Measurements from ENCODE around the gene HINT3.
"Not testable (repeated sequence)": the region's sequence is repeated elsewhere in the genome, so short reads cannot be mapped to it uniquely, and the experiment has no call there.

The HINT3 gene

DNA sequence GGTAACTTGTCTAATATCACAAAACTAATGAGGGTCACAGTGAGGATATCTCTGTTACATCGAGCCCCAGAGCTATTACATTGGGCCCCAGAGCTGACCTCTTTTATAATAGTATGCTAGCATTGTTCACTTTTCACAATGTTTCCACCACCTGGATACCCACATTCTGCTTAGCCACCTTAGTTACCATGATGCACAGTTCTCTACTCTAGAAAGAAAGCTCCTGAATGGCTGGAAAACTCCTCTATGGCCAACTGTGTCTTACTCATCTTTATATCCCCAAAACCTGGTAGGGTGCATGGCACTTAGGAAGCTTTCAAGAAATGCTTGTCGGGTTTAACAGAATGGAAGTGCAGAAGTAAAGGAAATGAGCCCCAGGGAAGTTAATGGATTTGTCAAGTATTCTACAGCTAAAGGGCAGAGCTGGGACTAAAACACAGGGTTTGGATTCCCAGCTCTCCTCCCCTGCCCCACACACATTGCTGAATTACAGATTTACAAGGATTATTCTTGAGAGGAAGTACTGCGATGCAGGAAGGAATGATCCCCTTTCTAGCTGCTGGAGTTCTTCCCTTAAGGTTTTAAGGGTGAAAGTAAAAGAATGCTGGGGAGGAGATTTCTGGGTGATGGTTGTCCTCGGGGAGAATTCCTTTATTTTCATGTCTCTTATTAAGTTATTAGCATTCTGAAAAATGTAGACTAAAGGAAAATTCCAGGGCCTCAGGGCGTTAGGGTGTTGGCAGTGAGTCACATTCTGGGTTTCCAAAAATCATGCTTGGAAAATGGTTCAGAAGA lies 16.1 kb upstream of the HINT3 start:
- DNase-seq = no peak

DNA sequence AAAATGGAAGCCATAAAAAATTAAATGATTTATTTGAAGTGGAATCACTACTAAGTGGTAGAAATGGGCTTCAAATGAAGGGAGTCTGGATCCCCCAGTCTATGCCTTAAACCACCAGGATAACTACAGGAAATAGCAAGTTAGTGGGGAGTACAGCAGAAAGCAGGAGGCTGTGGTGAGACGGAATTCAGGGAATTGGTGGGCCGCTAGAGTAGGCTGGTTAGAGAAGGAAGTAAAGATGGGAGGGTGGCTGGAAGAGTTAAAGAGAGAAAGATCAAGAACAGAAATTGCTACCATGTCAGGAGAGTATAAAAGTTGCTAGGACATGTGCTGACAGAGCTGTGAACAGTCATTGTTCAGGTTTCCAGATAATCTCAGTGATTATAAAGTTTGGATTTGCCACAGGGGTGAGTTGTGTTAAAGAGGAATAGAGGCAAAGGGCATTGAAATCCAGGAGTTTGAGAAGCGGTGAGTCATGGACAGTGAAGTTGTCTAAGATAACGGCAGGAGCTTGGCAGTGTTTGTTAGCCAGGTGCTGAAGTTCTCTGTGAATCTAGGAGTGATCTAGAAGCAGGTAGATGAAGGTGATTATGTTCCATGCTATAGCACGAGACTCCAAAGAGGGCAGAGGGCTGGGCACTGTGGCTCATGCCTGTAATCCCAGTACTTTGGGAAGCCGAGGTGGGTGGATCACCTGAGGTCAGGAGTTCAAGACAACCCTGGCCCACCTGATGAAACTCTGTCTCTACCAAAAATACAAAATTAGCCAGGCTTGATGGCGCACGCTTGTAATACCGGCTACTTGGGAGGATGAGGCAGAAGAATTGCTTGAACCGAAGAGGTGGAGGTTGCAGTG lies 13.7 kb upstream of the HINT3 start:
- DNase-seq = no peak

DNA sequence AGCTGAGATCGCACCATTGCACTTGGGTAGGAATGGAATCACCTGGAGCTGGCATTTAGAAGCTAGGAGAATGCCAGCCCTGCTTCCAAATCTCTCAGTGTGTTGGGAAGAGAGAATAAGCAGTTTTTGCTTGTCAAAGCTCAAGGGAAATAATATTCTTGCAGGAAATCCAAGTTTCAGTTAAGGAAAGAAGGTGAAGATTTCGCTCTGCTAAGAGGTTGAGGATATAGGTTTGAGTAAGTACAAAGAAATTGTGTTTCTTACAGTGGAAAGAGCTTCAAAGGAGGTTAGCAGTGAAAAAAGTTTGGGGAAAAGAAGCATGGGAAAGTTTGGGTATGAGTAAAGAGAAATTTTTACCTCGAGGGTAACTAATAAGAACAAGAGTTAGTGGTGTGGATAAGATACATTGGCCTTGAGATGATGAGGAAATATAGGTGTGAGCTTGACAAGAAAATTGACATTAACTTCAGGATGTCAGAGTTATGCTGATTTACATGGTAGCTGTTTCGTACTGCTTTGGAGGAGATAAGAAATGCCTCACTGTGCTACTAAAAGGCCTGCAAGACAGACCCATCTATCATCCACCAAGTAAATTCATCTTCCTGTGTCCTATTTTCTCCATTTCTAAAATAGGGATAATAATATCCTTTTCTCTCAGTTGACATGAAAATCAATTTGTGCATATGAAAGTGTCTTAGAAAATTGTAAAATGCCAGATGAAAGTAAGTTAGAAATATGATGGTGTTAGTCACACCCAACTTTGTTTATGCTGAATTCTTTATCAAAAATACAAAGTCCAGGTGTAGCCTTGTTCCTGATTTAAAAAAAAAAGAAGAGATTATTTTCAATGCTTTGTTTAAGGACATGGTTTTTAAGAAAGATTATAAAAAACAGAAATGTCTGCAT lies 12.8 kb upstream of the HINT3 start:
- no peak for DNase-seq

DNA sequence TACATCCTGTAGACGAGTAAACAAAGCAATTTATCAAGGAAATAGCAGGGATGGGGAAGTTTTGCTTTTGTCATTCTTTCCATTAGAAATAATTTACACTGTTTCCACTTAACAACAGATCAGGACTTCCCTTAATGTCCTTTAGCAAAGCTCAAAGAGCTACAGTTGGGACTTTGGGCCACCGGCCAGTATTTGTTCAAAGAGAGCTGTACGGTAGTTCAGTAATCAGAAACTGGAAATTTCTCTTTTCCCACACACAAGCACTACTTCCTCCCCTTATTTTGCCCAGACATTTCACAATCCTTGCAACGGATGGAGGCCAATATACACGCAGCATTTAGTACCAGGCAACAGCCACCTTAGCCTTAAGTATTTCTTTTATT lies 12.1 kb upstream of the HINT3 start:
- DNase-seq = no peak

DNA sequence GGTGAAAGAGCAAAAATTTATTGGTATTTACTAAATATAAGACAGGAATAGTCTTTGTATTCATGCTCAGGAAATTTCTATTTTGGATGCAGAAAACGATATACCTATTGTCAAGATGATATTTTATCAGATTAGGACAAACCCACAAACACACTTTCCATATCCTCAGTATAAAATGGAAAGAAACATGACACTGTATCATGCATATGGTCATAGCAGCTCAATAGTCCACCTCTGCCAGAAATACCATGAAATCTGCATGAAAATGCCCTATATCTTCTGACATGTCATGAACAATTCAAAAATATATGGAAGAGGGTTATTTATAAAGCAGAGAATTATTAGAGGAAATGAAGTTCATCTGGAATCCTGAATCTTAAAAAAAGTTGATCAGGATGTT lies 11.7 kb upstream of the HINT3 start:
- DNase-seq = no peak

DNA sequence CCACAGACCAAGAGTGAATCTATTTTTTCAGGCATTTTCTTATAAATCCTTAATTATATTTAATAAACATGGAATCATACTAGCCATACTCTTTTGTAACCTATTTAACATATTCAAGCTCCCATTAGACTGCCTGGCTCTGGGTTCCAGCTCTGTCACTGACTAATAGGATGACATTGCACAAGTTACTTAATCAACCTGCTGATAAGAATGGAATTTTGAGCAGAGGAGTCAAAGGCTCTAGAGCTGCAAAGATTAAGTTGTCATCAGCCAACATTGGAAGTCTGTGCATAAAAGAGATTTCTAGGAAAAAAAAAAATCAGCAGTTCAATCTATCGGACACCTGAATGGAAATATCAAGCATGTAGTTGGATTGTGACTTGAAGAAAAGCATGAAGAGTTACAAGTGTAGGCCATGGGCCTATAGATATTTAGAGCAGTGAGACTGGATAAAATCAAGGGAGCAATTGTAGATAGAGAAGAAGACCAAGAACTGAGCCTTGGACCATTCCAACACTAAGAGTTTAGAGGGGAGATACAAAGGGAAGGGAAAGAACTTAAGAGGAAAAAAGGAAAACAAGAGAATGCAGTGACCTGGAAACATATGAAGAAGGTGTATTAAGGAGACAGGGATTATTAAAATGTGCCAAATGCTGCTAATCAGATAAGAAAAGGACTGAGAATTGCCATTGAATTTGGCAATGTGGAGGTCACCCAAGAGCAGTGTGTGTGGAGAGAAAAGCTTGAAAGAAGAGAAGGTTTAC lies 11.0 kb upstream of the HINT3 start:
- DNase-seq = no peak

DNA sequence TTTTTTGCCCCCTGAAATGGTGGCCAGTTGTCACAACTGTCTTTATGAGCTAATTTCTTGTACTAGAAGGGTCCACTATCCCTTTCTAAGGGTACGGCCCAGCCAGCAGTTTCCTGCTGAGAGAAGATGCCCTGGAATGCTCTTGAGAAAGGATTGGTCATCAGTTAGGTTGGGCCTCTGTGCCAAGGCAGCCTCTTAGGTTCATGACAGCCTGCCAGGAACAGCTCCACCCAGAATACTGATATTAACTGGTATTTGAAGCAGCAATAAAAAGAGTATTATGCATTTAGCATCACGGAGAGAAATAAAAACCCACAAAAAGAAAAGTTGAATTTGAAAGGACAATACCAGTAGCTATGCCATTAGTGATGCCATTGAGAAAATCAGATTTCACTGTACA lies 9.0 kb upstream of the HINT3 start:
- DNase-seq = no peak

DNA sequence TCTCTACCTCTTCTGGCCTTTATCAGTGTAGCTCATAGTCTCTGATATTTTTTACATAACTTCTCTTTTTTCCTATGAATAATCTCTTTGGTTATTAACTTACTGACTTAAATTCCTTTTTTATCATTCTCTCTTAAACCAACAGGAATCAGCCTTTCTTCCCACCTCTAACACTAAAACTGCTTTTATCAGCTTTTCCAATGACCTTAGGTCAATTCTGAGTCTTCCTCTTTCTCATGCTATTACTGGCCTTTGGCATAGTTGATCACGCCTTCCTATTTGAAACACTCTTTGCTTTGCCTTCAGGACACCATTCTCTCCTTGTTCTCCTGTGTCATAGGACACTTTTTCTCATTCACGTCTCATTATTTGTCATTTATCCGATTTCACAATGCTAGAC lies 8.1 kb upstream of the HINT3 start:
- DNase-seq = no peak

DNA sequence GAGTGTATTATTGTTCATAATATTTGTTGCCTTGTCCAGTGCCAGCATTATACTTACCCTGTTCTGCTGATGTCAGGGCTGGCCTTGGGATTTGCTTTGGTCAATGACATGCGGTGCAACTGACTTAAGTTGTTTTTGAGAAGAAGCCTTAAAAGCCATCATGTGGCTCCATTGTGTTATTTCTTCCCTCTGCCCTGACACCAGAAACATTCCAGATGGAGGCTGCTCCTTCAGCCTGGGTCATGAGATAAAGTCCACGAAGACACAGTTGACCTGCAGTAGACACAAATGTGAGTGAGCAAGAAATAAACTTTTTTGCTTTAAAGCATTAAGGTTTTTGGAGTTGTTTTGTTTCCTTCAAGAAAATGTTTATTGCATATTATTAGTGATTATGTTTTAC lies 7.5 kb upstream of the HINT3 start:
- no peak for DNase-seq

DNA sequence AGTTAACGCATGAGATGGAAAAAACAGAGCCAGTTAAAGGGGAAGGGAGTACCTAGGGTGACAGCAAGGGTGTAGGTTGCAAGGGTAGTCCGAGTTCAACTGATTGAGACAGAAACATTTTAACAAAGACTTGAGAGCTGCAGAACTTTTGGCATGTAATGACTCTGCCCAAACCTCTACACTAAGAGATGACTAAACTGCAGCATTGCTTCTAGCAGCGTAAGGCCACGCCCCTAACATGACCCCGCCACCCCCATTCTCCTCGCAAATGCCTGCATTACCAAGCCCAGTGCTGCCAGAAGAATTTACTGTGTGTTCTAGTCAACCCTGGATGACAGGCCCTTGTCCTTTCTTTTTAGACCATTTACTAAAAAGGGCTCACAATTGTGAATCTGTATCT lies 6.3 kb upstream of the HINT3 start:
- DNase-seq = no peak

DNA sequence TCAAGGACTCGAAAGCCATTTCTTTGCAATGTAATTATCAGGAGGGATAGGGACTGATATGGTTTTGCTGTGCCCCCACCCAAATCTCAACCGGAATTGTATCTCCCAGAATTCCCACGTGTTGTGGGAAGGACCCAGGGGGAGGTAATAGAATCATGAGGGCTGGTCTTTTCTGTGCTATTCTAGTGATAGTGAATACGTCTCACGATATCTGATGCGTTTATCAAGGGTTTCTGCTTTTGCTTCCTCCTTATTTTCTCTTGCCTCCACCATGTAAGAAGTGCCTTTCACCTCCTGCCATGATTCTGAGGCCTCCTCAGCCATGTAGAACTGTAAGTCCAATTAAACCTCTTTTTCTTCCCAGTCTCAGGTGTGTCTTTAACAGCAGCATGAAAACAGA lies 5.9 kb upstream of the HINT3 start:
- not testable (repeated sequence) for DNase-seq

DNA sequence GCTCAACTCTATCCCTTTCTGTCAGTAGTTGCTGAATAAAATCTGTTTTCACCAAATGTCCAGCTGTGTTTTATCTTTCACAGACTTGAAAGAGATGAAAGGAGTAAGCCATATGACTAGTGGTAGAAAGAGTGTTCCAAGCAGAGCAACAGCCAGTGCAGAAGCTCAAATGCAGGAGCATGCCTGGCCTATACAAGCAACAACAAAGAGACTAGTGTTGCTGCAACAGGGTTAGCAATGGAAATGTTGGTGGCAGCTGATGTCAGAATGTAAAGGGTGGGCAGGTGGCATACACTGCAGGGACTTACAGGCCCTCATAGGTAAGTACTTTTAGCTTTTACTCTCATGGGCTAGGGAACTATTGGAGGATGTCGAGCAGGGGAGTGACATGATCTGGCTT lies 5.2 kb upstream of the HINT3 start:
- DNase-seq = no peak

DNA sequence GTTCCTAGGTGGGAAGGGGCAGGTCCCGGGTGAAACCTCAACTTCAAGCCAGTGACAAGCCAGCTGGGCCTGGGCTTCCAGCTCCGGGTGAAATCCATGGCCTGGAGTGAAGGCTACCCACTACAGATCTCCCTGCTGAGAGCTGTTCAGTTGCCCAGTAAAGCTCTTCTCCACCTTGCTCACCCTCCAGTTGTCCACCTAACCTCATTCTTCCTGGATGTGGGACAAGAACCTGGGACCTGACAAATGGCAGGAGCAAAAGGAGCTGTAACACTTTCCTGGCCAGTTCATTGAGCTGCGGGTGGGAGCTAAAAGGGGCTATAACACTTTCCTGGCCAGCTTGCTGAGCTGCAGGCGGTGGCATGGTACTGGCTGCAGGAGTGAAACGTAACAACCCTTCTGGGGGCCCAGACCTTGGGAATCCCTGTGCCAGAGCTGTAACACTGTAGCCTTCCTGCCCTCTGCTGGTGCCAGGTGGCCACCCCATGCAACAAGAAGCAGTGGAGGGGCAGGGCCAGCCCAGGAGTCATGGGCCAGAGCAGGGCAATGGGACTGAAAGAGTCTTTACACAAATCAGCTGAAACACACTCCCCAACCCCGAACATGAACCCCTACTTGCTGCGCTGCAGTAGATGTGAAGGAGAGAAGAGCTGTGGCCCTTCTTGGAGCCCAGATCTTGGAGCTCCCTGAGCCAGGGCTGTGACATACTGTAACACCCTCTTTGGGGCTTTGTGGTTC lies 3.6 kb upstream of the HINT3 start:
- DNase-seq = peak in 1 of 2 experiments; percentile 23

DNA sequence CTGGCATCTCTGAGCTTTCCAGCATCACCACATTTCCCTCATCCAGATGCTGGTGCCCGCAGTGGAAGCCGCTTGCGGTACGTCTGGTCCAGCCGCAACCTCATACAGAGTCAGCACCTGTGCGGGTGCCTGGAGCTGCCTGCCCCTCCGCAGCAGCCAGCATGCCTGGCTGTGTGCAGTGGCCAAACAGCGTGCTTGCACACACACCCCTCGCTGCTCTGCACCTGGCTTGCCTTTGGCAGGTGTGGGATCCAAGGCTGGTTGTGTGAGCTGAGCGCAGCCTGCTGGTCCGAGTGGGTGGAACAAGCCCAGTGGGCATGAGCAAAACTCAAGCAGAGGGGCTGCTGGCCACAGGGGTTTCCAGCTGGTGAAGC lies 3.1 kb upstream of the HINT3 start:
- DNase-seq = no peak

DNA sequence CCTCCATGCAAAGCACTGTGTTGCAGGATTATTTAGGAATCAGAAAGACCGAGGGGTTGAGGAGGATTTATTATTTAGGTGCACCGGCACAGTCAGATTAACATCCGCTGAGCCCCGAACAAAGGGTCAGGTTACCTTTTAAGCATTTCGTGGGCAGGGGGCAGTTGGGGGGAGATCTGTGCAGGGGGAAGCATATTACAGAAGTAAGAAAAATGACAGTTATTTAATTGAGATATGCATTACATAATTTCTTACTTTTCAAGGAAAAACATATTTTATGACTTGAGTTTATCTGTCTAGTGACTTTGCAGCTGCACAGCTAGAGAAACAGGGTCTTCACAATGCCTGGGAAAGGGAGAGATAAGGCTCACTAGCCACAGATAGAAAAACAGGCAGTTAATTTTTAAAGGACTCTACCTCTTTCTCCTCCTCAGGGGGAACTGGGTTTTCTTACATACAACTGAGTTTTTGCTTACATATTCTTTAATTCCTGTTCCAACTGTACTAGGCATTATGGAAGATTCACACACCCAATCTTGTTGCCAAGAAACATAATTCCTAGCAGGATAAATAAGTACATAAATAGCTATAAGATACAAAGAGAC lies 1.7 kb upstream of the HINT3 start:
- DNase-seq = no peak

DNA sequence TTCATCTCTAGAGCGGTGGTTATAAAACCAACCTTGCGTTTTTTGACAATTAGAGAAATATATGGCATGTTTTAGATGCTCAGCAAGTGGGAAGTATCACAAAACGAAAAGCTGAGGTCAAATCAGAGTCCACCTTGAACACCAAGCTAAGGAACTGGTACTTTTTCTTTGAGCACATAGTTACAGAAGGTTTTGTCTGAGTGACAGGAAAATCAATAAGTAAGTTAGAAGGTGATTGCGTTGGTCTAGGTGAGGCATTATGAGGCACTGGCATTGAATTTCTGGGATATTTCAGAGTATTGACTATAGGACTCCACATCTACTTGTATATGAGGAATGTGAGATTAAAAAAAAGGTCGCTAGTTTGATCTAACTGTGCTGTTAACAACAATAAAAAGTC lies 597 bp upstream of the HINT3 start:
- DNase-seq = no peak

DNA sequence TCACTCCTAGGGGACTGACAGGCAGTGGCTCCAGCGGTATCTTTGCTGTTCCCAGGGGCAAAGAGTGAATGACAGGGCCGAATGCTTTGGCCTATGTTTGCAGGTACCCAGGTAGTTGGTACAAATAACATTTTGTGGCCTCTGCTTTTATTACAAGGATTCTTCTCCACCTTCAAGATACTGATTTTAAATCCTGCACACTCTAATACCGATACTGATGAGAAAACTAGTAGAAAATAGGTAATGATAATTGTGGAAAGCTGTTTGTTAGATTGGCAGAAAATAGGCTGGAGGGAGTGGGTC lies 772 bp downstream of the HINT3 start:
- DNase-seq = no peak

DNA sequence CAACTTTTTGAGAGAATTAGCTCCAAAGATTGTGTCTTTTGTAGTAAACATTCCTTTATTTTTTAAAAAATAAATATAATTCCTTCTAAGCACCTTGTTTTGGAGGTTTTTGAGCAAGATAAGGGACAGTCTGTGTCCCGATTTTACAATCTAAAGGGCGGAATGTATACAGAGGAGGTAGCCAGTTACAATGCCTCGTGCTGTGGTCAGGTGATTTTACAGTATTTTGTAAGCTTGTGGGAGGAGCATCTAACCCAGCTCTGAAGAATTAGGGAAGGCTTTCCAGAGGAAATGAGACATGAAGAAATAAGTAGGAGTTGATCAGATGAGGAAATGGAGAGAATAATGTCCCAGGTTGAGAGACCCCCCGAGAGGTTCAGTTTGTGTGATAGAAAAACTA lies 1.3 kb downstream of the HINT3 start:
- DNase-seq = no peak

DNA sequence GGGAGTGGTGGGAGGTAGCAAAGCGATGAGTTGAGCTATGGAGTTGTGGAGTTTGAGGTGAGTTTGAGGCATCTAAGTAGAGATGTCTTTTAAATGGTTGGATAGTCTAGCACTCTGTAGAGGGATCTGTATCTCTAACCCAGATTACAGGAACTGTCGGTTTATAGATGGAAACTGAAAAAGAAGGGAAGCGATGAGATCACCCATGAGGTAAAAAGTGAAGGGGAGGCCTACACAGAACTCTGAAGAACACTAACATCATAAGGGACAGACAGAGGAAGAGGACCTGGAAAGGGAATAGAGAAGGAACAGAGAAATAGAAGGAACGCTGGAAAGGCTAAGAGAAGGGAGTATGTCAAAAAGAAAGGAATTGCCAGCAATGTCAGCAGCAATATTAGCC lies 2.5 kb downstream of the HINT3 start:
- DNase-seq = no peak

DNA sequence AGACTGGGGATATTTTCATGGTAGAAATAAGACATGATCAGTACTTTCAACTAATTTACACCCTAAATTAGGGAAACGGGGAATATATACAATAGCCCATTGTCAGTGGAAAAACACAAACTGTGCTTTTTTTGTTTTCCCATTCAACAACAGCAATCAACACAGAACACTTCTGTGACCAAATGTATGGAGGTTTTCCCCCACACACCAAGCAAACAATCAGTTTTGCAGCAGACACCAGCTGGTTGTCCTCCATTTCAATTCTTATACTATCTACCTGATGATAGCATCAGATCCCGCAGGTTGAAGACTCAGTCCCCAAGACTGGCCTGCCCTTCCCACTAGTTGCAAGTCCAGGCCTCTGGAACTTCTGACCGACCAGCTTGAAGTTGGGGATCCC lies 4.5 kb downstream of the HINT3 start:
- DNase-seq = no peak

DNA sequence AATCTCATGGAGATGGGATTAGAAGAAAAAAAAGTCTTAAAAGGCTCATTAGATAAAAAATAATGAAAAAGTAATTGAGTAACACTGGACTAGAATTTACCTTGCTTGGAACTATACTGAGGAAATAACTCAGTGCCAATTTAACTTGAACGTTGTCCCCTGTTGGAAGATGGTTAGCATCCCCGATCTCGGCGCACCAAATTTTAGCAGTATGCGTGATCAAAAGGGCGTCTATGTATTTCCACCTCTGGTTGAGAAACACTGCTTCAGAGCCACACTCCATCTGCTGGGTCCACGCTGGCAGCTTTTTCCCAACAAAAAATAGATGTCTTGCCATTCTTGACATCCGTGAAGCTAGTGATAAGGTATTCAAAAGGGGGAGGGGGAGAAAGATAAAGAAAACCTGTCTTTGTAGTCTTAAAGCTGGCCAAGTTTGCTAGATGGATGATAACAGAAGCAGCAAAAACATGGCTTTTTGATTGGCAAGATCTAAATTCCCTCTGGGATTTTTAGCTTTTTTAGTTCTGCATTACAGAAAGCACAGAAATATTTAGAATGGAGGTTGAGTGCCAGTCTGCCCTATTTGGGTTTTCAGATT lies 6.4 kb downstream of the HINT3 start:
- no peak for DNase-seq
